SK-N-DZ (cell line): Measurements from ENCODE around the gene NDST1.
A peak's percentile ranks its signal among the peaks of the same experiment; 100 is the strongest.

Experiments used
- DNase-seq: peaks from one replicate; pipeline ENCODE4 v3.0.0-alpha.2; 2015; ENCODE audit warnings: low spot score

Gene NDST1

DNA sequence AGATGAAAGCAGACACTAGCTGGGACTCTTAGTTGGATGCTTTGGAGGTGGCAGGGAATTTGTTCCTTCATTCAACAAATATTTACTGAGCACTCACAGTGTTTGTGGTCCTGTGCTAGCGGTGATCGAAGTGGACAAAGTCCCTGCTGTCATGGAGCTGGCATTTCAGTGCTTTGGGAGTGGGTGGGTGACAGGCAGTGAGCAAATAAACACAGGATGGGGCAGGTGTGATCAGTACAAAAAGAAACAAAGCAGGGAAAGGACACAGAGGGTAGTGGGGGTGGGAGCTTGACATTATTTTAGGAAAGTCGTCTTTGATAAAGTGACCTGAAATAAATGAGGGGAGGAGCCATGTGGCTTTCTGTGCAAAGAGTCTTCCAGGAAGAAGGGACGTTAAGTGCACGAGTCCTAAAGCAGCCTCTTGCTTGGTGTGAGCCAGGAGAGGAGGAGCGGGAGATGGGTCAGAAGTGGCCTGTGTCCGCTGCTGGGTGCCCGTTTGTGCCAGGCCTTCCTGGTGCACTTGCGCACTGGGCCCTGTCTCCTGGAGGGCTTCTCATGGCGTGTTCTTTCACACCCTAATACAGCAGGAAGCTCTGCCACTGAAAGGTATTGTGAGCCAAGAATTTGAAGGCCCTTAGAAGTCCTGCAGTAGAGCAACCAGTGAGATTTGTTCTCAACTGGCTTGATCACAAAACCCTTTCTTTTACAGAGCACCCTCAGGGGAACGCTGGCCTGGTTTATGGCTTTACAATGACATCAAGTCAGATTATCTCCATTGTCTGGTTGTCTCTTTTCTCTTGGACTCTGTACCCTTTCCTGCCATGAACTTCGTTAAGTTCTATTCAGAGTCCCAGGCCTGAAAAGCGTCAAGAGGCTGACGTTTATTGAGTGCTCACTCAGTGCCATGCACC is 14.8 kb downstream of the NDST1 start:
- no peak for DNase-seq

DNA sequence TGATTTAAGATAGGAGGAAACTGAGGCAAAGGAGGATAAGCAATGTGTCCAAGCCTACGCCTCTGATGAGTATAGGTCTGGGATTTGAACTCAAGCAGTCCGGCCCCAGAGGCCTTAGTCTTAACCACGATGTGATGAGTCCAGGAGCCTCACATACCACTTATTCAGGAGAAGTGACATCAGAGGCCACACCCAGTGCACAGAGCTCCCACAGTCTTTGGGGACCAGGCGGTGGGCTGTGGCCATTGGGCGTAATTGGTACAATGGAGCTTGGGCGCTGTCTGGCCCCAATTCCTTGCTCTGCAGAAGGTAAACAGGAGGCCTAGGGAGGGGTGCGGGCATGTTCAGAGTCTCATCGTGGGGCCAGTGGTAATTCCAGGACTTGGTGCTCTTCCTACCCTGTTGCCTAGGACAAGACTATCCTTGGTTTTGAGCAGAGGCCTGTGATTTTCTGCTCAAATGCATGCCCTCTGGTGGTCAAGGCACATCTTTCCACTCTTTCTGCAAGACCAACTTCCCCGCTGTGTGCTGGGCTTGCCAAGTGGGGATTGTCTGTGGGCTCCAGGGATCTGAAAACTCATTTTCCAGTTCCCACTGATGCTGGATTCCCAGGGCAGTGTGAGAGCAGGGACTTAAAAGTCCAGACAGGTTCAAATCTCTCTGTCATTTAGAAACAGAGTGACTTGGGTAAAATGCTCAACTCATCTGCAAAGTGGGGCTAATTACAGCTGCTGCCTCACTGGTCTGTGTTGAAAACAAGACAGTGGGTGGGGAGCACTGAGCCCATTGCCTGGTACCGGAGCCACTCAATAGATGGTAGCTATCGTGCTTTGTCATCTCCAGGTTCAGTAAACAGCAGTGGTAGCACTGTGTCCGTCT is 15.8 kb downstream of the NDST1 start:
- DNase-seq = peak; percentile 57

DNA sequence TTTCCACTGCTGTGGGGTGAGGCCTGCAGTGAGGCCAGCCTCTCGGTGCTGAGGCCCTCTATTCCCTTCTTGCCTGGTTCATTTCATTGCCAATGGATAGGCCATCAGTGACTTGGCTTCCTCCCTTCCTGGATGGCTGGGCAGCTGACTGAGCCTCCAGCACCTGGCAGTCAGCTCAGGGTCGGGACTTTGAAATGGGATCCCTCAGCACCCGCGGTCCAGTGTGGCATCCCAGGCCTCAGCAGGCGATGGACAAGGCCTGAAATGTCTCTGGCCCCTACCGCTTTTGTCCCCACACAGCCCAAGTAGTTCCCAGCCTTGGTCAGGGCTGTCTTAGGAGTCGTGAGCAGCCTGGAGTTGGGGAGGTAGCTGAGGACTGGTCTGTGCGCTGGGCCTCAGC is 17.2 kb downstream of the NDST1 start:
- no peak for DNase-seq

DNA sequence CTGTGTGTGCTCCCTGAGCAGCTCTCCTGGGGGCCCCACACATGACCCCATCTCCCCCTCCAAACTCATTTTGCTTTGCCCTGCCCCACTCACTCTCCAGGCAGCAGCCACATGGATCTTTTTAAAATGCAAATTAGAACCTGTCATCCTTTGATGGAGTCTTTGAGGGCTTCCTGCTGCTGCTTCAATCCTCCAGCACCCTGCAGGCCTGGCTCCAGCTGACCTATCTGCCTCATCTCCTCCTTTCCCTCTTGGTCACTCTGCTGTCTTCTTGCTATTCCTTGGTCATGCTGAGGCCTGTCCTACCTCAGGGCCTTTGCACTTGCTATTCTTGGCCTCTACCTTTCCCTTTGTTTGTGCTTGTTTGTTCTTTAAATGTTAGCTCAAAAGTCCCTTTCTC is 17.9 kb downstream of the NDST1 start:
- DNase-seq = no peak

DNA sequence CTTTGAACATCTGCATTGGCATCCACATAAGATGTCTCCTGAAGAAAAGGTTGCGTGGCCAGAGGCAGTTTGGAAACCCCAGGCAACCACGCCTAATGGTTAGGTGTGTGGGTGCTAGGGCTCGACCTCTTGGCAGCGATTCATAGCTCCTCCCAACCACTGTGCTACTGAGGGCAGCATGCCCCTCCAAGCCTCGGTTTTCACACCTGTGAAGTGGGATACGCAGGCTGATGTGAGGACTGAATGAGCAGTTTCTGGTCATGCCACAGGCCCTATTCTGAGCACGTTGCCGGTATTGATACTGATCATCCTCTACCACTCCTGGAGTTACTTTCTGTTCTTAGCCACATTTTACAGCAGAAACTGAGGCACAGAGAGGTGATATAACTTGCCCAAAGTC is 19.1 kb downstream of the NDST1 start:
- DNase-seq = no peak

DNA sequence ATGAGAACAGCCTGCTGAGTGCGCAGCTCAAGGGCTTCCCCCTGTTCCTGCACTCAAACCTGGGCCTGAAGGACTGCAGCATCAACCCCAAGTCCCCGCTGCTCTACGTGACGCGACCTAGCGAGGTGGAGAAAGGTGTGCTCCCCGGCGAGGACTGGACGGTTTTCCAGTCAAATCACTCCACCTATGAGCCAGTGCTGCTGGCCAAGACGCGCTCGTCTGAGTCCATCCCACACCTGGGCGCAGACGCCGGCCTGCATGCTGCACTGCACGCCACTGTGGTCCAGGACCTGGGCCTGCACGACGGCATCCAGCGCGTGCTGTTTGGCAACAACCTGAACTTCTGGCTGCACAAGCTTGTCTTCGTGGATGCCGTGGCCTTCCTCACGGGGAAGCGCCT is 19.9 kb downstream of the NDST1 start:
- DNase-seq = no peak

DNA sequence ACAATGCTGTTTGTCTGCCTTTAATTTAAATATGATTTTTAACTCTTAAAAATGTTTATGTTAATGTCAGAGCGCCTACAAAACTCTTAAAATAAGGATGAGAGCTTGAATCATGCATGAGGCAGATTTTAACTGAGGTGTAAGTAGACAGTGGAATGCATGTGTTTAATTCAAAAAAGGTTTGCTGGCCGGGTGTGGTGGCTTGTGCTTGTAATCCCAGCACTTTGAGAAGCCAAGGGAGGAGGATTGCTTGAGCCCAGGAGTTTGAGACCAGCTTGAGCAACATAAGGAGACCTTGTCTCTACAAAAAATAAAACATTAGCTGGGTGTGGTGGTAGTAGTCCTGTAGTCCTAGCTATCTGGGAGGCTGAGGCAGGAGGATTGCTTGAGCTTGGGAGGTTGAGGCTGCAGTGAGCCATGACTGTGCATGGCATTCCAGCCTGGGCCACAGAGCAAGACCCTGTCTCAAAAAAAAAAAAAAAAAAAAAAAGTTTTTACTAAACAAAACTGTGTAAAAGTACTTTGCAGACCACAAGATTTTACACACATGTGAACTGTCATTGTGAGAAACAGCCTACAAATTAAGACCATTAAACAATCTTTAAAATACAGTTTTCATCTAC is 21.1 kb downstream of the NDST1 start:
- DNase-seq = no peak

DNA sequence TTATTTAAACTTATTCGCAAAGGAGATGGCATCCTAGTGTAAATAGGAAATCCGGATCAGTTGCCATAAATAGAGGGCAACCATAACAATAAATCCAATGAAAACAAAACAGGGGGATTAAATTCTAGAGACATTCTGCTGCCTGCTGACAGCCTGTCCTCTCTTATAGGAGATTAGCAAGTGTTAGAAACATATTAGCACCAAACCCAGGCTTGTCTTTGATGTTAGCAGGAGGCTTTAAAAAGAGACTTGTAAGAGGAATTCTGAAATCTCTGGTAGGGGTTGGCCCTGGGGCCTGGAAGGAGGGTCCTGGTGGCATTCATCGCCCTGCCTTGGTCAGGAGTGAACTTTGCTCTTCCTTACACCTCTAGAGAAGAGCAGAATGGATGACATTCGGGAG is 21.6 kb downstream of the NDST1 start:
- DNase-seq = no peak

DNA sequence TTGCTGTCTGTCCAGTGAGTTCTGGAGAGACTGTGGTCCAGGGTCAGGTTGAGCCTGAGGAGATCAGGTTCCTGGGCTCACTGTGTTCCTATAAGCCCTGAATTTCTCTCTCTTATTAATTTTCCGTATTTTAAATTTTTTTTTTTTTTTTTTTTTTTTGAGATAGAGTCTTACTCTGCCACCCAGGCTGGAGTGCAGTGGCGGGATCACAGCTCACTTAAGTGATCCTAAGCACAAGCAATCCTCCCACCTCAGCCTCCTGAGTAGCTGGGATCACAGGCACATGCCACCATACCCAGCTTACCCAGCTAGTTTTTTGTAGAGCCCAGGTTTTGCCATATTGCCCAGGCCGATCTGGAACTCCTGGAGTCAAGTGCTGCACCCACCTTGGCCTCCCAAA is 22.5 kb downstream of the NDST1 start:
- DNase-seq = no peak

DNA sequence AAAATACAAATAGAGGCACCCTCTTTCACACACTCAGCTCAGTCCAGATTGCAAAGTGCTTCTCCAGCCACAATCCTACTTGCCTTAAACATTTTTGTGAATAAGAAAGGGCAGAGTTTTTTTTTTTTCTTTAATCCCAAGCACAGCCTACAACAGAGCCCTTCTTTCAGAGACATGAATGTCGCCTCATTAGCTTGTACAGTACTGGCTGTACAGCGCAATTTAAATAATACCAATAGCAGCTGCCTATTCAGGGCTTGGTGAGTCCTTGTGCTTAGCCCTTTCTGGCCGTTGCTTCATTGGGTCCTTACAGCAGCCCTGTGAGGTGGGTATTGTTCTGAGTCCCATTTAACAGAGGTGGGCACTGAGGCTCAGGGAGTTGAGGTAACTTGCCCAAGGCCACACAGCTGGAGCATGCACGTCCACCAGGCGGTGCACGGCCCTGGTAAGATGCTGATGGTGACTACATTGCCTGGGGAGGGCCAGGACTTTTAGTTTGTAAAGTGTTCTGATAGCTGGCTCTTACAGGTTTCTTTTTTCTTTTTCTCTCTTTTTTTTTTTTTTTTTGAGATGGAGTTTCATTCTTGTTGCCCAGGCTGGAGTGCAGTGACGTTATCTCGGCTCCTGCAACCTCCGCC is 23.1 kb downstream of the NDST1 start:
- no peak for DNase-seq

DNA sequence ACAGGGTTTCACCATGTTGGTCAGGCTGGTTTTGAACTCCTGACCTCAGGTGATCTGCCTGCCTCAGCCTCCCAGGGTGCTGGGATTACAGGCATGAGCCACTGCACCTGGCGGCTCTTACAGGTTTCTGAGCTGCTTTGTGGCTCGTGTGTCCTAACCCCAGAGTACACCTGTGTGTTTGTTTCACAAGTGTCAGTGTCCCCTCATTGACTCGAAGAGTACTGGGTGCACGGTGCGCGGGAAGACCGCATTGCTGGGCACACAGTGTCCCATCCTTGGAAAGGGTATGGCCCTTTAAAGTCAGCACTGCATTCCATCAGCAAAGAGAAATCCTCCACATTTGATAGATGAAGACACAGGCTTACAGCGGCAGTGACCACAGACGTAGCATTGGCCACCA is 23.8 kb downstream of the NDST1 start:
- no peak for DNase-seq

DNA sequence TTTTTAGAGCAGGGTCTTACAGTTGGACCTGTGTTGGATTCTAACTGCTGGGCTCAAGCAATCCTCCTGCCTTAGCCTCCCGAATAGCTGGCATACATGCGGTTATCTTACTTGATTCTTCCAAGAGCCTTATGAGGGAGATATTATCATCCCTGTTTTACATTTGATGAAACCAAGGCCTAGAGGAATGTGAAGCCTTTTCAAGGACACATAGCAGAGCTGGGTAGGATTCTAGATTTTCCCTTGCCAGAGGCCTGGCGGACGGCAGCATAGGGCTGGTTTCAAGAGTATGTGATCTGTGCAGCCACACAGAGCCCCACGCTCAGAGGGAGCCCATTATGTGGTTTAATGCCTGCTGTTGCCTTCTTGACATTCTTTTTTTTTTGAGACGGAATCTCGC is 24.2 kb downstream of the NDST1 start:
- no peak for DNase-seq

DNA sequence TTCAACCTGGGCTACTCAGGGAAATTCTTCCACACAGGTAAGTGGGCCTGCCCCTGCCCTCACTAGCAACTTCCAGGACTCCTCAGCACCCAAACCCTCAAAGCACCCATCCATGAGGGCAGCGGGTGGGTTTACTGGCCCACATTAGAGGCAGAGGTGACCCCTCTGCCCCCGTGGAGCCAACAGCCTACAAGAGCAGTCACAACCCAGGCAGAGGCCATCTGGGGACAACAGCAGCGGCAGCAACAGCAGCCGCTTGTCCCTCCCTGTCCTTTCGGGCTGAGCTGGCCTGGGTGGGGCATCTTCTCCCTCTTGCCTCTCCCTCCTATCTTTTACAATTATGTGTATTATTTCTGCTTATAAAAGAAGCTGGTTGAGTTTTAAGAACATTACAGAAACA is 25.1 kb downstream of the NDST1 start:
- no peak for DNase-seq

DNA sequence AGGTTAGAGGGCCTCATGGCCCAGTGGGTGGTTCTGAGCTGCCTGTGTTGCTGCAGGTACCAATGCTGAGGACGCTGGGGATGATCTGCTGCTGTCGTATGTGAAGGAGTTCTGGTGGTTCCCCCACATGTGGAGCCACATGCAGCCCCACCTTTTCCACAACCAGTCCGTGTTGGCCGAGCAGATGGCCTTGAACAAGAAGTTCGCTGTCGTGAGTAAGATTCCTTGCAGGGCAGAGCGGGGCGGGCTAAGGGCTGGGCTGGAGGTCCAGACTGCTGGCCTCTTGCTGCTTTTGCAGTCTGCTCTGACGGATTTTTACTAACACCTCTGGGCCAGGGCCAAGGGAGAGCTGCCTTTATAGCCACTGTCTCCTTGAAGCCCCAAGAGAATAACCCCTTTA is 26.9 kb downstream of the NDST1 start:
- DNase-seq = no peak

DNA sequence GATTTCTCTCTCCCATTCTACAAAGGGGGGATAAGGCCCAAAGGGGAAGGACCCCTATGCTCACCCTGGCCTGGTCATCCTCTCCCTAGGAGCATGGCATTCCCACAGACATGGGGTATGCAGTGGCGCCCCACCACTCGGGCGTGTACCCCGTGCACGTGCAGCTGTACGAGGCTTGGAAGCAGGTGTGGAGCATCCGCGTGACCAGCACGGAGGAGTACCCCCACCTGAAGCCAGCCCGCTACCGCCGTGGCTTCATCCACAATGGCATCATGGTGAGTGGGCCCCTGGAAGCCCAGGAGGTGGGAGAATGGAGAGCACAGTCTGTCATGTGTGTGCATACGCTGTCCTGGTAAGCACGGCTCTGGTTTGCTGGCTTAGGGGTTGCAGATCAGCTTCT is 27.7 kb downstream of the NDST1 start:
- no peak for DNase-seq

DNA sequence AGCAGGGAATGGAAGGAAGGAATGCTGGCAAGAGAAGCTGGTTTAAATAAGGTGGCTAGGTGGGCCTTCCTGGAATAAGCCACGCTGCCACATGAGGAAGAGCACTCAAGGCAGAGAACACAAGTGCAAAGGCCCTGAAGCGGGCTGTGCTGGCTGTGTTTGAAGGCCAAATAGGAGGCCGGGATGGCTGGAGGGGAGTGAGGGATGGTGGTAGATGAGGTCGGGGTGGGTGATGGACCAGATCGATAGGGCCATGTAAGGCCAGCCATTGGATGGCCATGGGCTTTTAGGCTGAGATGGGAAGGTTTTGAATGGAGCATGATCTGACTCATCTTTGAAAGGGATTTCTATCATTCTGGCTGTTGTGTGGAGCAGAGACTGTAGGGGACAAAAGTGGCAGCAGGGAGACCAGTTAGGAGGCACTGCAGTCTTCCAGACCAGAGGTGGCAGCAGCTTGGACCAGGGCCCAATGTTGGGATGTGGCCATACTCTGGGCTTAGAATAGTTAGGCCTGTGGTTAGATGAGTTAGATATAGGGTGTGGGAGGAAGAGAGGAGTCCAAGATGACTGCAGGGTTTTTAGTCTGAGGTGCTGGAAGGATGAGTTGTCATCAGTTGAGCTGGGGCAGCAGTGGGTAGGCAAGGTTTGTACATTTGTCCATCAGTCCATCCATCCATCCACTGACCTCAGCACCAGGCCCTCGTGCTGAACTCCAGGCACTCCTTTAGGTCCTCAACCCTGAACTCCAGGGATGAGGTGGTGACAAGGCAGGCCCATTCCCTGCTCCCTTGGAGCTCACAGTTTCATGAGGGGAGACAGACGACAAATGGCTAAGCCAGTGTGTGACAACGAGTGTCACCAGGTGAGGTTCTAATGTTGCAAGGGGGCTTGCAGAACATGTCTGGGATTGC is 30.3 kb downstream of the NDST1 start:
- no peak for DNase-seq

DNA sequence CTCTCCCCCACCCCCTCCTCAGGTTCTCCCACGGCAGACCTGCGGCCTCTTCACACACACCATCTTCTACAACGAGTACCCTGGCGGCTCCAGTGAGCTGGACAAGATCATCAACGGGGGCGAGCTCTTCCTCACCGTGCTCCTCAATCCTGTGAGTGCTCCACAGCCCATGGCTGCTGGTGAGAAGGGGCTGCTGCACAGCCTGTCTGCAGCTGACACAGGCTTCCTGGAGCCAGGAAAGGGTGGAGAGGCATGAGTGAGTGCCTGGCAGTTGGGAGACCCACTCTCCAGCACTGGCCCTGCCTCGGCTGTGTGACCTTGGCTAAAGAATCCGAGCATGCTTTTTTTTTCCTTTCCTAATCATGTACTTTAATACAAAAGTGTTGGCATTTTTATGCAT is 31.3 kb downstream of the NDST1 start:
- DNase-seq = no peak

DNA sequence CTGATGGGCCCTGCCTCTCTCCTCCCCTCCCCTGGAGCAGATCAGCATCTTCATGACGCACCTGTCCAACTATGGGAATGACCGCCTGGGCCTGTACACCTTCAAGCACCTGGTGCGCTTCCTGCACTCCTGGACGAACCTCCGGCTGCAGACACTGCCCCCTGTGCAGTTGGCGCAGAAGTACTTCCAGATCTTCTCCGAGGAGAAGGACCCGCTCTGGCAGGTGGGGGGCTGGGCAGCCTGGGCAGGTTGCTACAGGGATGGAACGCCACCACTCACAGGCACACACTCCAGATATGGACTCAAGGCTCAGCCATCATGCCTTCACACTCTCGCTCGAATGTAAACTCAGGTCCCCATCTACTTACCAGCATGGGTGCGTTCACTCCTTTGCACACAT is 32.1 kb downstream of the NDST1 start:
- no peak for DNase-seq

DNA sequence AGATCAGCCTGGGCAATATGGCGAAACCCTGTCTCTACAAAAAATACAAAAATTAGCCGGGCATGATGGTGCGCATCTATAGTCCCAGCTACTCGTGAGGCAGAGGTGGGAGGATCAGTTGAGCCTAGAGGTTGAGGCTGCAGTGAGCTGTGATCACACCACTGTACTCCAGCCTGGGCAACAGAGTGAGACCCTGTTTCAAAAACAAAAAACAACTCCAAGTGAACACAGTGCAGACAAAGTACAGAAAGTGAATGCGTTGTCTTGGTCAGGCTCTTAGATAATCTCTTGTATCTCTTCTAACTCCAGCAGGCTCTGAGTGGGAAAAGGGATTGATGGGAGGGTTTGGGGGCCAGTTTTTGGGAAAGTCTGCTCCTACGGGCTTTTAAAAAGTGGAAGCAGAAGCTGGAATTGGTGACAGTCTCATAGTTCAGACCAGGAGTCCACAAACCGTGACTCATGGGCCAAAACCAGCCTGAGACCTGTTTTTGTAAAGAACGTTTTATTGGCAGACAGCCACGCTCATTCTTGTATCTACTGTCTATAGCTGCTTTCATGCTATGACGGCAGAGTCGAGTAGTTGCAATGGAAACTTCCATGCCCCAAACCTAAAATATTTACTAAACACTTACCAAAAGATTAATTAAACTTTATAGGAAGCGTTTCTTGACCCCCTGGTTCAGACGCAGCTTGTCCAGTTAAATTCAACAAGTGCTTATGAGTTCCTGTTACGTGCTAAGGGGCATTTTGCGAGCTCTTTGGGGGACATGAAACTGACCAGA is 32.9 kb downstream of the NDST1 start:
- DNase-seq = no peak

DNA sequence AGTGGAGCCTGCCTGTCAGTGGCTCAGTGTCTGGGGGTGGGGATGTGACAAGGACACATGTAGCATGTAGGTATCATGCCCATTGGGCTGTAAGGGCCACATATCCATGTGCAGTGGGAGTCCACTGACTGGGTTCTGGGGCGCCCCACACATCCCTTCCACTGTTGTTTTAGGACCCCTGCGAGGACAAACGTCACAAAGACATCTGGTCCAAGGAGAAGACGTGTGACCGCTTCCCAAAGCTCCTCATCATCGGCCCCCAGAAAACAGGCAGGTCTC is 33.4 kb downstream of the NDST1 start:
- no peak for DNase-seq
